ENCODE measurements around the gene USP31. TPM values are rescaled to one million over a fixed set of nuclear protein-coding genes. Genes with fewer than 3 reads are reported as not detected.

USP31 gene
- total and polyA plus RNA-seq, 11 donors: 9.2 to 49.9 (median 23.8) TPM

DNA sequence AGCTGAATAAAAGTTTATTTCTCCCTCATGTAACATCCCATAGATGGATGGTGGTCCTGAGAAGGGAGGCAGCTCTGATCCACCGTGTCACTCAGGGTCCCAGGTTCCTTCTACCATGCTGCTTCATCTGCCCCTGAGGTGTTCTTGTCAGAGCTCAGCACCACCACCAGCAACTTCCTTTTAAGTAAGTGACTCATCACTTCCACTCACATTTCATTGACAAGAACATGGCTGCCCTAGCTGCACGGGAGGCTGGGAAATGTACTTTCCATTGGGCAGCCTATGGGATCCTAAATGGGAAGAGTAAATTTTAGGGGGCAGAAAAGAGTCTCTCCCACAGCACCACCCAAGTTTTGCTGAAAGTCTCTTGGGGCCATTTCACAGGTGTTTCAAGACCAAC is 134.7 kb downstream of the USP31 start:
- Histone ChIP-seq H3K27me3 (peaks cover 0 to 9% (median 0%) of the 10 kb centered on the region in 9 donors), H3K4me1 (no peaks in the 10 kb centered on the region), H3K4me3 (no peak overlapping the region), H3K36me3 (no peaks in the 10 kb centered on the region), H3K27ac (no peak overlapping the region), H3K9me3 (no peaks in the 10 kb centered on the region)
- intact Hi-C loops (cut with DNase I): no loop called here
- WGBS, 4 donors: 44 to 55% (median 50%) methylated on average over 2 of the region's 2 CpGs
- no peak for DNase-seq
- TF ChIP-seq POLR2A (IDR thresholded peaks at IDR 0.05) (no peak), CTCF (IDR thresholded peaks at IDR 0.05) (no peak)
- ATAC-seq: no peak

Other genes starting within 250 kb of the USP31 start
- under 1 TPM in 3 of 9 donors, not detected in 6; 0.08 to 0.20 (median 0.16) TPM for gene SCNN1G, start 33.3 kb upstream of the USP31 start, total RNA-seq
- gene SCNN1G, start 33.3 kb upstream of the USP31 start, polyA plus RNA-seq: under 1 TPM in 1 of 2 donors, not detected in 1; 0.03 TPM
- gene SCNN1B, start 152.8 kb upstream of the USP31 start, total RNA-seq: 1 to 10 TPM in 1 of 9 donors, under 1 TPM in 2, not detected in 6; 0.27 to 1.1 (median 0.71) TPM
- under 1 TPM; 0.15 to 0.34 TPM for gene SCNN1B, start 152.8 kb upstream of the USP31 start, polyA plus RNA-seq